HG02973 (cell line): ENCODE measurements around the gene TGM1.
"Not testable (repeated sequence)": the region's sequence is repeated elsewhere in the genome, so short reads cannot be mapped to it uniquely, and the experiment has no call there.

Source experiments
- ATAC-seq: cut with Tn5 transposase; IDR thresholded peaks from one replicate; pipeline ENCODE4 v1.9.1; 2021; ENCODE audit warnings: moderate library complexity; ENCODE audit not compliant: unreplicated experiment

TGM1 gene

GRCh38 chr14:24234095-24235005, 28.6 kb downstream of the TGM1 start:
- no peak for ATAC-seq

- ATAC-seq, result no peak
Observed at GRCh38 chr14:24233538-24233866, 29.5 kb downstream of the TGM1 start.

GRCh38 chr14:24232645-24233537, 30.1 kb downstream of the TGM1 start, which contains the start of gene GMPR2:
TSS of gene GMPR2 (plus strand) at chr14:24232929. CDS start at chr14:24233254, 325 bp downstream.
- peak; percentile 44 for ATAC-seq

- peak; percentile 62 for ATAC-seq
Observed at GRCh38 chr14:24232121-24232644, 30.8 kb downstream of the TGM1 start, which contains the start of gene NEDD8. TSS of gene NEDD8 (minus strand) at chr14:24232367. CDS start at chr14:24232267, 100 bp downstream.

- ATAC-seq, result no peak
Observed at GRCh38 chr14:24231263-24232120, 31.5 kb downstream of the TGM1 start.

GRCh38 chr14:24228902-24229301, 34.1 kb downstream of the TGM1 start:
- no peak for ATAC-seq

GRCh38 chr14:24226473-24226872, 36.5 kb downstream of the TGM1 start:
- no peak for ATAC-seq

GRCh38 chr14:24224618-24225071, 38.3 kb downstream of the TGM1 start:
- no peak for ATAC-seq

- ATAC-seq, result not testable (repeated sequence)
Observed at GRCh38 chr14:24222987-24223386, 40.0 kb downstream of the TGM1 start.

- no peak for ATAC-seq
Observed at GRCh38 chr14:24219521-24219920, 43.5 kb downstream of the TGM1 start.

- ATAC-seq, result no peak
Observed at GRCh38 chr14:24219080-24219479, 43.9 kb downstream of the TGM1 start.

GRCh38 chr14:24216876-24217275, 46.1 kb downstream of the TGM1 start:
- ATAC-seq, result not testable (repeated sequence)

- ATAC-seq, result no peak
Observed at GRCh38 chr14:24216345-24216699, 46.7 kb downstream of the TGM1 start.

- ATAC-seq, result peak; percentile 57
Observed at GRCh38 chr14:24215495-24216344, 47.3 kb downstream of the TGM1 start, which contains the start of gene MDP1. TSS of gene MDP1 (minus strand) at chr14:24216066. CDS start at chr14:24215955, 111 bp downstream.

GRCh38 chr14:24213866-24214662, 48.9 kb downstream of the TGM1 start:
- no peak for ATAC-seq

- peak; percentile 76 for ATAC-seq
Observed at GRCh38 chr14:24212924-24213865, 49.8 kb downstream of the TGM1 start, which contains the start of gene CHMP4A. TSS of gene CHMP4A (minus strand) at chr14:24213488. CDS start at chr14:24213439, 49 bp downstream.

GRCh38 chr14:24211311-24211710, 51.7 kb downstream of the TGM1 start:
- ATAC-seq, result no peak
